CD4-positive, alpha-beta T cell treated with Interleukin-4 for 1 hour (primary cell): ENCODE data around the gene SCN4A.
A peak's percentile ranks its signal among the peaks of the same experiment; 100 is the strongest.
"Not testable (repeated sequence)": the region's sequence is repeated elsewhere in the genome, so short reads cannot be mapped to it uniquely, and the experiment has no call there.

Experiments used
- DNase-seq, 2 donors: peaks; one replicate each; pipeline ENCODE4 v3.0.0-alpha.2; 2020 to 2022

The SCN4A gene

DNA sequence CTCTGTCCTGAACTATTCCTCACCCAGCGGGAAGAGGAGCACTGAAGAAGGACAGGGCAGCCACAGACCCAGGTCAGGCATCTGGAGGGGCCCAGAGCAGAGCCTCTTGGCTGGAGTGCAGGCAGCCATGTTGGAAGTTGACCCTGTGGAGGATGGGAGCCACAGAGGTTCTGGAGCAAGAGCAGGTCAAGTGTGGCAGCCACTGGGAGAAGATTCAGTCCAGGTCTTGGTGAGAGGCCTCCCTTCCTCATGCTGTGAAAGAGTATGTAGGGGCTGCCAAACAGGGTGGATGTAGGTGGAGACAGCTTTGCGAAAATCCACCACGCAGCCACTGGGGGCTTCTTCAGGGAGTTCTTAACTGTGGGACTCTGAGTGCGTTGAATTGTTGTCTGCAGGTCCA, 40.0 kb downstream of the SCN4A start:
- no peak for DNase-seq

DNA sequence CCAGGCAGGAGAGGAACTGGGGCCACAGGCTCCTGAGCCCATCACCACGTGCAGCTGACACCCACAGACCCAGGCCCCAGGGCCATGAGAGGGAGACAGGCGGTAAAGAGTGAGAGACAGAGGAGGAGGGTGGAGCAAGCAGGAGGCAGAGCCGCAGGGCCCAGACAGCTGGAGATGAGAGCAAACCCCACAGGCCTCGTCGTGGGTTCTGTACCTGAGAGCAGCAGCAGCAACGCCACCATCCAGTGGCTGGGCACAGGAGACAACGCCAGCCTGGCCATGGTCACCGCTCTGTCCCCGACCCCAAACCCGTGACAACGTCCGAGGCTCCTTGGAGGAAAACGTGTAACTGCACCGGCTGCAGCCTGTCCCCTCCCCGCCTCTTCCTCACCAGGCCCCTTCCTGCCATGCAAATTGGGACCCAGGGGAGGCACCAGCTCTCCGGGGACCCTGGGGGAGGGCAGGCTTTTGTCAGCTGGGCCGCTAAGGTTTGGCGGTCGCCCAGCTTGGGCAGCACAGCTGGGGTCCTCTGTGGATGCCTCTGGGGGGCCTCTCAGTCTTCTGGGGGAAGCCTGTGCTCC, 40.6 kb downstream of the SCN4A start, which contains the start of gene CD79B:
Gene CD79B (minus strand): TSS at position 351 of the 581 bp plus-strand sequence. CDS start 70 bp downstream, at position 281.
- DNase-seq = peak; percentile 23 to 62

DNA sequence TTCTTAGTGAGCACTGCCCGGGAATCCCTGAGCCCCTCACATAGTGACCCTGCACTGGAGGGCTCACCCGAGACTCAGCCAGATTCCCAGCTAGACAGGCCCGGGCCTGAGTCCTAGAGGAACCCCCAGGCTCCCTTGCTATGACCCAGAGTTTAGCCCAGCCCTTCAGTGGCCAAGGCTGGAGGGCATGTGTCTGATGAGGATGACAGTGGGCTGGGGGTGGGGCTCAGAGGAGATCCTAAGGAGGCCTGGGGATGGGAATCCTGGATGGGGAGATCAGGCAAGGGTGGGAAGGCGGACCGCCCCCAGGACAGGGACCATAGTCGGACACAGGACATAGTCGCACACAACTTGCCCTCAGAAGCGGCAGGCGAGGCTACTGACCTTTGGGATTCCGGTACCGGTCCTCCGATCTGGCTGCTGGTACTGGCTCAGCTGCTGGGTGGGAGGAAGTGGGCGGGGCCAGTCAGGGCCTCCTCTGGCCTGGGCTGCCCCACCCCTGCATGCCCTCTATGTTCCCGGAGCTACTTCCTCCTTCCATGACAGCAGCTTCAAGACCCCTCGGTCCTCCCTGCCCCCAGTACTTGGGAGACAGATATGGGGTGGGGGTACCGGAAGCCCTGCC, 41.7 kb downstream of the SCN4A start:
- DNase-seq = peak; percentile 71 to 73

DNA sequence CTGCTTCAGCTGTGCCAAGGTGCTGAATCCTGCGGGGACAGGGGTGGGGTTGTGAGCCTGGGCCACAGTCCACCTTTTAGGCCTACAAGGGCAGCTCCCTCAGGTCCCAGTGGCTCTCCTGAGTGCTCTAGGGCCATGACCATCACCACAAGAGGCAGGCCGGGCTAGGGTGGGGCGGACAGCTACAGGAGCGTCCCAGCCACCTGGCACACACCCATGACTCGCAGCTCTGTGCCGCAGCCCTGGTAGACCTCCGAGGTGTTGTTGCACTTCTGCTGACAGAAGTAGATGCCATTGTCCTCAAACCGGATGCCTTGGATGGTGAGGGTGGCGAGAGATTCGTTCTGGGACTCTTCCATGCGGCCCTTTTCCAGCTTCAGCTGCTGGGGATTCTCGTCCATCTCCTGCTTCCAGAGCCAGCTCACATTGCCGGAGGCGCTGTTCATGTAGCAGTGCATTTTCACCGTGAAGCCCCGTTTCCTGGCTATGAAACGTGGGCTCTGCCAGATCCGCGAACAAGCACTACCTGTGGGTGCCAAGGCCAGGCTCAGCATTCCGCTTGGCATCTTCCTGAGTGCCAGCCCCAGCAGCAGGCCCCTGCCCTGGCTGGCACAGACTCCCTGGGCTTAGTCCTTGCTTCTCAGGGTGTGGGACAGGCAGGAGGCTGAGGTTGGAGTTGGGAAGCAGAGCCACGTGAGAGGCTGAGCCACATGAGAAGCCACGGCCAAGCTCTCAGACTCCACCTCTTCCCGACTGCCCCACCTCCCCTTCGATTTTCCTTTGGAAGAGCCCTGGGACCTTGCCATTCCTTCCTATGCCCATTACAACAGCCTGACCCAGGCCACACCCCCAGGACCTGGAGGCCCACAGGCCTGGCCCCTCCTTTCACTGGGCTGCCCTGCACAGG, 42.6 kb downstream of the SCN4A start:
- DNase-seq = no peak

DNA sequence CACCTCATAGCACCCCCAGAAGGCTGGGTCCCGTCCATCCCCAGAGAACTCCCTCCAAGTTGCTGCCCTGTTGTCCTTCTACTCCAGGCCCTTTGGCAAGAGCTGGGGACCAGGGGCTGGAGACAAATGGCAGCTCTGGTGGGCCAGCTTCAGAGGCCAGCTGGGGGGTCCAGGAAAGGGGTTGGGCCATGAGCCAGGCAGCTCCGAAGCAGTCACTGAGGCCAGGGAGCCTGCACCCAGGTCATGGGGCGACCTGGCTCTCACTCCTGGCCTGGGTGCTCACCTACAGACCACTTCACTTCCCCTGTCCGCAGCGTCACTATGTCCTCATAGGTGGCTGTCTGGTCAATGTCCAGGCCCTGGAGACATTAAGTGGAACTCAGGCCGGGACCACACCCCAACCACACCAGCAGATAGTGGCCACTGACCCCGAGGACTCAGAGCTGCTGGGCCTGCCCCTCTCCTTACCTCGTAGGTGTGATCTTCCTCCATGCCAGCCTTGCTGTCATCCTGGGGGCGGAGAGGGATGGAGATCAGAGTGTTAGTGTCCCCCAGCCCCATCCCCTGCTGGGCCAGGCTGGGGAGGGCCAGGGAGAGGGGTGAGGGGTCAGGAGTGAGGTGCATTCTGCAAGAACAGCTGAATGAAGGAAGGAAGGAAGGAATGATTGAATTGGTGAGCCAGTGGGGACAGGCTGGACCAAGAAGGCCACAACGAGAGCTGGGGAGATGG, 43.6 kb downstream of the SCN4A start:
- no peak for DNase-seq

DNA sequence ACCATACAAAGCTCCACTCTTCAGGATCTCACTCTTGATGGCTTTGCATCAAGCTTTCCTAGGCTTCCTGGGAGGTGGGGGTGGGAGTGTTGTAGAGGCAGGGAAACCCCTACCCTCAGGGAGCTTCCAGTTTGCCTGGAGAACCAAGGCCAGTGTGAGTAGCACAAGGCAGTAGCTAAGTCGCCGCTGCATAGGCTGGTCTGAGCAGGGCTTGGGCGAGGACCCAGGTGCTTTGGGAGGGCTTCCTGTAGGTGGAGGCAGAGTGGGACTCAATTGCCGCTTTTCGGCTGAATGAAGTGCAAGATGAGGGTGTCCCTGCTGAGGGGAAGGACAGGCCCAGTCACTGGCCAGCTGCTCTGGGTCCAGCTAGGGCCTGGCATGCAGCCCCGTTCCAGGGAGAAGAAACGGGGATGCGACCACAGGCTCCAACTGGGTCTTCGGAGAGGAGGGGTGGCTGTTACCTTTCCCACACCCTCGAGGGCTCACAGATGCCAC, 44.5 kb downstream of the SCN4A start:
- no peak for DNase-seq

DNA sequence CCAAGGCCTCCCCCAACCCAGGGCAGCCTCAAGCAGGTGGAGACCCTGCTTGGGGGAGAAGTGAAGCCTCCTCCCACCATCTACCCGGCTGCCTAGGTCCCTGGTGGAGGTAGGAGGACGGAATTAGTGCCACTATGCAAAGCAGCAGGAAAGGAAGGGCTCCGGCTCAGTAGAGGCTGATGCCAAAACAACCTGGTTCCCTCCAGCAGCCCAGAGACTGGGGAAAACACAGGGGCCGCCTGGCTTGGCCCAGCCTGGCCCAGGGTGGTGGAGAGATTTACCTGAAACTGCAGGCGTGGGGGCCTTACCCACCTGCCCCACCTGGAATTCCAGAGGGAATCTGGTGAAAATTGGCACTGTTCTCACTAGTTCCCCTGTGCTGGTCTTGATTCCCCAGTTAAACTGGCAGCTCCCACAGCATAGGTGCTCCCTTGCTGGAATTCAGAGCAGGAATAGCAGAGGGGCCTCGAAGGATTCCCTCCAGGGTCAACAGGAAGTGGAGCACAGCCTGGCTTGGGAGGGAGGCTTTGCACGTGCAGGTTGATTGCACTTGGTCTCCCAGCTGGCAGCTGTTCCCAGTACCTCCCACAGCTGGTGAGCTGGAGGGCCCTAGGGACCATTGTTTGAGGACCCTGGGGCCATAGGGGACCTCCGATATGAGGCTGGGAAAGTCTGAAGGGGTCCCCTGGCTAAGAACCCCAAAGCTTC, 45.1 kb downstream of the SCN4A start:
- no peak for DNase-seq

DNA sequence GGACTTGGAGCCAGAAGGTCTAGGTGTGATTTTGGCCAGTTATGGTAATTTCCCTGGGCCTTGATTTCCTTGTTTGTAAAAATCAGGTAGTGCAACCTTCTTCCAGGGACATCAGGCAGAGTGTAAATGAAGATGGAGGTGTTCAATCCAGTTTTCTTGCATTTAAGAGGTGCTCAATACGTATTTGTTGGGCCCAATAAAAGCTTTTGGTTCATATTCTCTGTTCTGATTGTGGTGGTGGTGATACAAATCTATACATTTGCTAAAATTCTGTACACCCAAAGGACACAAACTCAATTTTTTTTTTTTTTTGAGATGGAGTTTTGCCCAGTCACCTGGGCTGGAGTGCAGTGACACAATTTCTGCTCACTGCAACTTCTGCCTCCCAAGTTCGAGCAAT, 46.6 kb downstream of the SCN4A start:
- DNase-seq = no peak

DNA sequence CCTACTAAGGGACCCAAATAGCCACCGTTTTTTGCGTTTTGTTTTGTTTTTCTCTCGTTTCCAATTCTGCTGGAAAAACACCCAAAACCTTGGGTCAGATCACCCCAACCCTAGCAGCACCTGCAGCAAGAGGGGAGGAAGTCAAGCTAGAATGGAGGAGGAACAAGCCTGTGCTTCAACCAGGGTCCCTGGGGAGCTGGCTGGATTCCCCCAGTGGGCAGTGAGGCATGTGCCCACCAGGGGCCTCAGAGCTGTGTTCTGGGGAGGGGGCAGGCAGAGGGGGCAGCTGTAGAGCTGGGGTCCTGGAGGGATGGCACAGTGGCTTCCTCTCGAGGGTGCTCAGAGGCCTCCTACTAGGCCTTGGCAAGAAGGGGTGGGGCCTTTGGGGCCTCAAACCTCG, 47.1 kb downstream of the SCN4A start:
- DNase-seq = peak in 1 of 2 donors; percentile 70

DNA sequence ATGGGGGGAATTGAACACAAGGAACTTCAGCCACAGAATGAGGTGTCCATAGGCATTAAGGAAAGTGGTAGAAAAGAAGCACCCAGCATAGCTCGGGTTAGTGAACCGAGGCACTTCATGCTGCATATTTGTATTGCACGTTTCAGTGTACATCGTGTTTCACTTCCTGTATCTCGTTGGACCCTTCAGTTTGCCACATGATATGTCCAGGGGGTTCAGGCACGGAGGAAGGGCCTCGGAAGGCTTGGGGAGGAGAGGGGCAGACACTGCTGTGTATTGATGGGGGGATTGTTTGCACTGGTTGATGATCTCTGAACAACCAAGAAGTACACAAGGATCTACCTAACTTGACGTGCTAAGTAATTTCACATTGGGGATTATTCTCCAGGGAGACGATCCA, 50.3 kb downstream of the SCN4A start:
- peak in 1 of 2 donors; percentile 35 for DNase-seq

DNA sequence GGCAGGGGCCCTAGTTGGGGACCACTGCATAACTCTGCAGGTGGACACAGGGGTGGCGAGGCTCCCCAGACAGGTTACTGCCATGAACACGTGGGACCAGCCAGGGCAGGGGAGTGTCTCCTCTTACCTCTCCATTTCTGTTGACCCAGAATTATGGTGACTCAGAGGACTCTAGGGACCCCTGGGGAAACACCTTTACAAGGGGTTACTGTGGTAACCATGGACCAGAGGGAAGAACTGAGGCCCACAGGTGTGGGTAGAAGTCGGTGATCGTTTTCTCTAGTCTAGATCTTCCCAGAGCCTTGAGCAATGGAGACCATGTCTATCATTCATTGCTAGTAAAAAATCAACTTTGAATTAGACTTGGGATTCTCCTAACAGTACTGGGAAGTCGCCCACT, 51.9 kb downstream of the SCN4A start:
- DNase-seq = peak in 1 of 2 donors; percentile 27

DNA sequence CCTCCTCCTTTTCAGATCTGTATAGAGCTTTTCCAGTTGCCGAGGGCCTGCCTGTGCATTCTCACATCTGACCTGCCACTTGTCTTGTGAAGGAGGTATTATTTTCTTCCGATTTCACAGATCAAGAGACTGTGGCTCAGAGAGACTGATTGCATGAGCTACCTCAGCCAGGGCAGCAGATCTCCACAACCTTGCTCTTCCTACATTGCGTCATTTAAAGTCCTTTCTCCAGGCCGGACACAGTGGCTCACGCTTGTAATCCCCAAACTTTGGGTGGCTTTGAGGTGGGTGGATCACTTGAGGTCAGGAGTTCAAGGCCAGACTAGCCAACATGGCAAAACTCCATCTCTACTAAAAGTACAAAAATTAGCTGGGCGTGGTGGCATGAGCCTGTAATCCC, 52.7 kb downstream of the SCN4A start:
- DNase-seq = not testable (repeated sequence)

DNA sequence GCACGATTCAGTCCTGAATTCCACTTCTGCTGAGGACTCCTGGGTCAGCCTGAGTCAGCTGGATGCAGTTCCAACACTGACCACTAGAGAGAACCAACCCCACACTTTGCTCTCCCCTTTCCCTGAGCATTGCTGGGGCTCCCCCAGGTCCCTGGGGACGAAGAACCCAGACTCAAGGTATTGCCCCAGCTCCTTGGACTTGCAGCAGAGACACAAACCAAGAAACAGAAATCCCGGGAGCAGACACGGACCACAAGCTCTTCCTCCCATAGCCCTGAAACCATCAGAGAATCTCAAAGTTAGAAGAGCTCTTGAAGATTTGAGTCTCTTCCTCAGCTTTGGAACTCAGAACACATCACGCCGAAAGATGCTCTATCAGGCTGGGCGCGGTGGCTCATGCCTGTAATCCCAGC, 53.4 kb downstream of the SCN4A start:
- peak; percentile 83 to 84 for DNase-seq

DNA sequence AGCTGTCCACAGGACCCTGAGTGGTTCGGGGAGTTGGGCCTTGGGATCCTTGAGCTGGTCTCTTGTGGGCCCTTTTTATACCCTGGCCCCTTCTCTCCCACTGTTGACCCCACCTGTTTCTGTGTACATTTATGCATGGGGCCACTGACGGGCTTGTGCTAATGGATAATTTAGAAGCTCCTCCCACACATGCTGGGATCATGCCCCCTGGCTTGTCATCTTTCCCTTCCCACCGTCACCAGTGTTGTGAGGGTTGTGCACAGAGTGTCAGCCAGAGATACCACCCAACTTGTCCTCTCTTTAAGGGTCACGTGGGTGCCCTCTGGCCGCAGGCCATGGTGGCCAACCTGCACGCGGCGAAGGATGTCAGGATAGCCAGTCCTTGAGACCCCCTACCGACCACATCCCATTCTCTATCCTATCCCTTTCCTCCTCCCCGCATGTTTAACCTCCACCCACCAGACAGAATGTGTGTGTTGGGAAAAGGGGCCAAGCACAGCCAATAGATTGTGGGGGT, 53.9 kb downstream of the SCN4A start, which contains the start of gene GH1:
Gene GH1 (minus strand): TSS at position 51 of the 517 bp plus-strand sequence. CDS start 63 bp downstream, outside the sequence.
- not testable (repeated sequence) for DNase-seq

DNA sequence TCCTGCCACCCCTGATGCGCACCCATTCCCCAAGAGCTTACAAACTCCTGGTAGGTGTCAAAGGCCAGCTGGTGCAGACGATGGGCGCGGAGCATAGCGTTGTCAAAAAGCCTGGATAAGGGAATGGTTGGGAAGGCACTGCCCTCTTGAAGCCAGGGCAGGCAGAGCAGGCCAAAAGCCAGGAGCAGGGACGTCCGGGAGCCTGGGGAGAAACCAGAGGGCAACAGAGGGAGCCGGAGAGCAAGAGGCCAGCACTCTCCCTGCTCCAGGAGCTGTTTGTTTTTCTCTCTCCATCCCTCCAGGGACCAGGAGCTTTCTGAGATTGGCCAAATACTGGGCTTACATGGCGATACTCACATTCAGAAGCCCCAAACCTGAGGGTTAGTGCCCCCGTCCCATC, 54.4 kb downstream of the SCN4A start:
- no peak for DNase-seq

DNA sequence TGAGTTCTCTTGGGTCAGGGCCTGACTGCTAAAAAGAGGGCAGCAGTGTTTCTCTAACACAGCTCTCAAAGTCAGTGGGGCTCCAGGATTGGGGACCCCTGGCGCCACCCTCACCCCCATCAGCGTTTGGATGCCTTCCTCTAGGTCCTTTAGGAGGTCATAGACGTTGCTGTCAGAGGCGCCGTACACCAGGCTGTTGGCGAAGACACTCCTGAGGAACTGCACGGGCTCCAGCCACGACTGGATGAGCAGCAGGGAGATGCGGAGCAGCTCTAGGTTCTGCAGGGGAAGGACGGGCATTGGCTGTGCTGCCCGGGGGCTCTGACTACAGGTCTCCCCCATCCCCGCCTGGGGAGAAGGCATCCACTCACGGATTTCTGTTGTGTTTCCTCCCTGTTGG, 55.1 kb downstream of the SCN4A start:
- no peak for DNase-seq

DNA sequence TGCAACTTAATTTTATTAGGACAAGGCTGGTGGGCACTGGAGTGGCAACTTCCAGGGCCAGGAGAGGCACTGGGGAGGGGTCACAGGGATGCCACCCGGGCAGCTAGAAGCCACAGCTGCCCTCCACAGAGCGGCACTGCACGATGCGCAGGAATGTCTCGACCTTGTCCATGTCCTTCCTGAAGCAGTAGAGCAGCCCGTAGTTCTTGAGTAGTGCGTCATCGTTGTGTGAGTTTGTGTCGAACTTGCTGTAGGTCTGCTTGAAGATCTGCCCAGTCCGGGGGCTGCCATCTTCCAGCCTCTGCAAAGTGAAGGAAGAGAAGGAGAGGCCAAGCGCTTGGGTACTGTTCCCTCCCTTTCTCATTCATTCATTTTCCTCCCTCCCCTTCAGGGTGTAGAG, 55.5 kb downstream of the SCN4A start:
- not testable (repeated sequence) for DNase-seq

DNA sequence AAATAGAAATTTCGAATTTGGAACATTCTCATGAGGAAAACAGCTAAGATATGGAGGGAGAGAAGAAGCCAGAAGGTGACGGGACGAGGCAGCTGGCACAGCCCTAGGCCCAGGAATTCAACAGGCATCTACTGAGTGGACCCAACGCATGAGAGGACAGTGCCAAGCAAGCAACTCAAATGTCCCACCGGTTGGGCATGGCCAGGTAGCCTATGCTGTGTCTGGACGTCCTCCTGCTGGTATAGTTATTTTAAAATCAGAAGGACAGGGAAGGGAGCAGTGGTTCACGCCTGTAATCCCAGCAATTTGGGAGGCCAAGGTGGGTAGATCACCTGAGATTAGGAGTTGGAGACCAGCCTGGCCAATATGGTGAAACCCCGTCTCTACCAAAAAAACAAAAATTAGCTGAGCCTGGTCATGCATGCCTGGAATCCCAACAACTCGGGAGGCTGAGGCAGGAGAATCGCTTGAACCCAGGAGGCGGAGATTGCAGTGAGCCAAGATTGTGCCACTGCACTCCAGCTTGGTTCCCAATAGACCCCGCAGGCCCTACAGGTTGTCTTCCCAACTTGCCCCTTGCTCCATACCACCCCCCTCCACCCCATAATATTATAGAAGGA, 56.0 kb downstream of the SCN4A start:
- DNase-seq = no peak

DNA sequence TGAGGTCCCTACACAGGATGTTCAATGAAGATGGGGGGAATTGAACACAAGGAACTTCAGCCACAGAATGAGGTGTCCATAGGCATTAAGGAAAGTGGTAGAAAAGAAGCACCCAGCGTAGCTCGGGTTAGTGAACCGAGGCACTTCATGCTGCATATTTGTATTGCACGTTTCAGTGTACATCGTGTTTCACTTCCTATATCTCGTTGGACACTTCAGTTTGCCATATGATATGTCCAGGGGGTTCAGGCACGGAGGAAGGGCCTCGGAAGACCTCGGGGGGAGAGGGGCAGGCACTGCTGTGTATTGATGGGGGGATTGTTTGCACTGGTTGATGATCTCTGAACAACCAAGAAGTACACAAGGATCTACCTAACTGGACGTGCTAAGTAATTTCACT, 57.0 kb downstream of the SCN4A start:
- DNase-seq = not testable (repeated sequence)

DNA sequence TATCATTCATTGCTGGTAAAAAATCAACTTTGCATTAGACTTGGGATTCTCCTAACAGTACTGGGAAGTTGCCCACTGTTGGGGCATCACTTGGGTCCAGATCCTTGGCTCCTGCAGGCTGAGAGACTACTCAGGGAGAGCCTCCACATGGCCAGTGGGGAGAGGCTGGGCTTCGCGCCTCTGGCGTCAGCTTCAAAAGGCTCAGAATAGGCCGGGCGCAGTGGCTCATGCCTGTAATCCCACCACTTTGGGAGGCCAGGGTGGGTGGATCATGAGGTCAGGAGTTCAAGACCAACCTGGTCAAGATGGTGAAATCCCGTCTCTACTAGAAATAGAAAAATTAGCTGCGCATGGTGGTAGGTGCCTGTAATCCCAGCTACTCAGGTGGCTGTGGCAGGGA, 58.2 kb downstream of the SCN4A start:
- no peak for DNase-seq

DNA sequence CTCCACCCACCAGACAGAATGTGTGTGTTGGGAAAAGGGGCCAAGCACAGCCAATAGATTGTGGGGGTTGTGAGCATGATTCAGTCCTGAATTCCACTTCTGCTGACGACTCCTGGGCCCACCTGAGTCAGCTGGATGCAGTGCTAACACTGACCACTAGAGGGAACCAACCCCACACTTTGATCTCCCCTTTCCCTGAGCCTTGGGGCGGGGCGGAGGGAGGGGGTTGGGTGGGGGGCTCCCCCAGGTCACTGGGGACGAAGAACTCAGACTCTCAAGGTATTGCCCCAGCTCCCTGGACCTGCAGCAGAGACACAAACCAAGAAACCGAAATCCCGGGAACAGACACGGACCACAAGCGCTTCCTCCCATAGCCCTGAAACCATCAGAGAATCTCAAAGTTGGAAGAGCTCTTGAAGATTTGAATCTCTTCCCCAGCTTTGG, 61.0 kb downstream of the SCN4A start:
- peak; percentile 65 to 66 for DNase-seq
